Lower leg skin (tissue), 3 donors: ENCODE results near the gene YPEL5.

Experiments used
- CTCF ChIP-seq, 3 donors: fragments of 450-650 bp; IDR thresholded peaks; one replicate each; pipeline ENCODE4 v1.5.1; 2016; ENCODE audit warnings: antibody characterized with exemption in 3 of 3, mild to moderate bottlenecking in 3 of 3, moderate library complexity in 2 of 3
- POLR2A ChIP-seq, 2 donors: fragments of 450-650 bp; IDR thresholded peaks; one replicate each; pipeline ENCODE4 v1.6.1; 2016 to 2017; ENCODE audit warnings: antibody characterized with exemption in 2 of 2, mild to moderate bottlenecking in 1 of 2, moderate library complexity in 1 of 2

DNA sequence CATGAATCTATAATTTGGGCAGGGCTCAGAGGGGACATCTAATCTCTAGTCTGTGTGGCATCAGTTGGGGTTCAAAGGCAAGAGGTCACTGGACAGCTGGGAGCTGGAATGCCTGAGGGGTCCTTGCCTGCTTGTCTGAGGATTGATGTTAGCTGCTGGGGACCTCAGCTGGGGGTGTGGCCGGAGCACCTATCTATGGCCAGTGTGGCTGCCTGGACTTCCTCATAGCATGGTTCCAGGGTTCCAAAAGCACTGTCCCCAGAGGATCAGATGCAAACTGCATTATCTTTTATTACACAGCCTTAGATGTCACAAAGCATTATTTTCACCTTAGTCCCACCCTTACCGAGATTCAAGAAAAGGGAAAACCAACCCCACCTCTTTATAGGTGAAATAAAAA lies 38.6 kb upstream of the YPEL5 start:
- TF ChIP-seq CTCF (IDR thresholded peaks at IDR 0.05), result no peak
- no peak for TF ChIP-seq POLR2A (IDR thresholded peaks at IDR 0.05)
